Effector memory CD4-positive, alpha-beta T cell (primary cell): Measurements from ENCODE around the gene SLAMF6.
"Not testable (repeated sequence)": the region's sequence is repeated elsewhere in the genome, so short reads cannot be mapped to it uniquely, and the experiment has no call there.

ENCODE experiments used
- DNase-seq, 3 donors: peaks; one replicate each; pipeline ENCODE4 v3.0.0-alpha.2; 2020
- H3K27ac ChIP-seq: 2 replicates; pipeline ENCODE4 v1.7.0; 2013; ENCODE audit warnings: mild to moderate bottlenecking, low read length, moderate library complexity; ENCODE audit not compliant: insufficient read depth, poor library complexity, severe bottlenecking
- H3K27me3 ChIP-seq: replicated peaks from 2 replicates; pipeline ENCODE4 v1.7.0; 2013; ENCODE audit warnings: mild to moderate bottlenecking, low read length; ENCODE audit not compliant: insufficient read depth, control insufficient read depth, poor library complexity, severe bottlenecking
- H3K36me3 ChIP-seq: 2 replicates; pipeline ENCODE4 v1.7.0; 2013; ENCODE audit warnings: mild to moderate bottlenecking, low read length, moderate library complexity; ENCODE audit not compliant: control insufficient read depth, insufficient read depth
- H3K4me1 ChIP-seq: 2 replicates; pipeline ENCODE4 v1.7.0; 2013; ENCODE audit warnings: low read length, mild to moderate bottlenecking; ENCODE audit not compliant: control insufficient read depth, insufficient read depth, poor library complexity, severe bottlenecking
- H3K4me3 ChIP-seq: 2 replicates; pipeline ENCODE4 v1.7.0; 2013; ENCODE audit warnings: low read length, low read depth, mild to moderate bottlenecking; ENCODE audit not compliant: insufficient read depth, poor library complexity, severe bottlenecking
- H3K9me3 ChIP-seq: 2 replicates; pipeline ENCODE4 v1.7.0; 2013; ENCODE audit warnings: mild to moderate bottlenecking, low read length, moderate library complexity; ENCODE audit not compliant: control insufficient read depth

SLAMF6 gene

GRCh38 chr1:160479091-160479490 lies 44.0 kb downstream of the SLAMF6 start:
- H3K36me3 ChIP-seq, H3K9me3 ChIP-seq, H3K27ac ChIP-seq, H3K4me1 ChIP-seq, H3K27me3 ChIP-seq, DNase-seq, H3K4me3 ChIP-seq: not testable (repeated sequence)

GRCh38 chr1:160474392-160475242 lies 48.4 kb downstream of the SLAMF6 start:
- no peaks in the 10 kb centered on the region for H3K27me3 ChIP-seq
- DNase-seq: no peak
- no peak overlapping the region for H3K4me3 ChIP-seq
- H3K27ac ChIP-seq: no peak overlapping the region
- no peaks in the 10 kb centered on the region for H3K9me3 ChIP-seq
- H3K36me3 ChIP-seq: no peaks in the 10 kb centered on the region
- H3K4me1 ChIP-seq: no peaks in the 10 kb centered on the region

- H3K36me3 ChIP-seq: no peaks in the 10 kb centered on the region
- no peaks in the 10 kb centered on the region for H3K4me1 ChIP-seq
- no peak for DNase-seq
Measured at GRCh38 chr1:160472112-160472511, 50.9 kb downstream of the SLAMF6 start.

GRCh38 chr1:160471253-160471652 lies 51.8 kb downstream of the SLAMF6 start:
- Histone ChIP-seq H3K9me3 (no peaks in the 10 kb centered on the region), H3K4me1 (no peaks in the 10 kb centered on the region), H3K4me3 (no peak overlapping the region), H3K36me3 (no peaks in the 10 kb centered on the region), H3K27me3 (no peaks in the 10 kb centered on the region), H3K27ac (no peak overlapping the region)
- DNase-seq: no peak

More at GRCh38 chr1:160472112-160472511, 50.9 kb downstream of the SLAMF6 start:
- Histone ChIP-seq H3K27ac (no peak overlapping the region), H3K9me3 (no peaks in the 10 kb centered on the region), H3K4me3 (no peak overlapping the region), H3K27me3 (no peaks in the 10 kb centered on the region)

- Histone ChIP-seq H3K27ac (no peak overlapping the region), H3K9me3 (no peaks in the 10 kb centered on the region), H3K4me1 (no peaks in the 10 kb centered on the region), H3K36me3 (no peaks in the 10 kb centered on the region), H3K4me3 (no peak overlapping the region), H3K27me3 (no peaks in the 10 kb centered on the region)
- DNase-seq: no peak
Measured at GRCh38 chr1:160467576-160467975, 55.5 kb downstream of the SLAMF6 start.

GRCh38 chr1:160466961-160467360 lies 56.1 kb downstream of the SLAMF6 start:
- Histone ChIP-seq H3K27ac (no peak overlapping the region), H3K9me3 (no peaks in the 10 kb centered on the region), H3K4me1 (no peaks in the 10 kb centered on the region), H3K27me3 (no peaks in the 10 kb centered on the region), H3K4me3 (no peak overlapping the region), H3K36me3 (no peaks in the 10 kb centered on the region)
- no peak for DNase-seq

- Histone ChIP-seq H3K4me3 (no peak overlapping the region), H3K9me3 (no peaks in the 10 kb centered on the region), H3K27ac (no peak overlapping the region), H3K27me3 (no peaks in the 10 kb centered on the region), H3K4me1 (peaks cover 5% of the 10 kb centered on the region), H3K36me3 (no peaks in the 10 kb centered on the region)
- DNase-seq: no peak
Measured at GRCh38 chr1:160465123-160465522, 57.9 kb downstream of the SLAMF6 start.

- Histone ChIP-seq H3K27ac (peak overlapping the region; percentile 27), H3K4me3 (peak overlapping the region; percentile 30), H3K4me1 (peaks cover 5% of the 10 kb centered on the region), H3K27me3 (no peaks in the 10 kb centered on the region), H3K9me3 (no peaks in the 10 kb centered on the region), H3K36me3 (no peaks in the 10 kb centered on the region)
- no peak for DNase-seq
Measured at GRCh38 chr1:160460683-160461287, 62.3 kb downstream of the SLAMF6 start.

GRCh38 chr1:160460214-160460642 lies 62.8 kb downstream of the SLAMF6 start:
- peak overlapping the region; percentile 30 for H3K4me3 ChIP-seq
- H3K27ac ChIP-seq: peak overlapping the region; percentile 27
- no peak for DNase-seq
- peaks cover 5% of the 10 kb centered on the region for H3K4me1 ChIP-seq
- H3K36me3 ChIP-seq: no peaks in the 10 kb centered on the region
- no peaks in the 10 kb centered on the region for H3K27me3 ChIP-seq
- H3K9me3 ChIP-seq: no peaks in the 10 kb centered on the region

GRCh38 chr1:160459687-160460086 lies 63.4 kb downstream of the SLAMF6 start:
- H3K27ac ChIP-seq: no peak overlapping the region
- no peaks in the 10 kb centered on the region for H3K27me3 ChIP-seq
- peaks cover 7% of the 10 kb centered on the region for H3K4me1 ChIP-seq
- no peak overlapping the region for H3K4me3 ChIP-seq
- no peak for DNase-seq
- no peaks in the 10 kb centered on the region for H3K9me3 ChIP-seq
- no peaks in the 10 kb centered on the region for H3K36me3 ChIP-seq
